B cell (primary cell): ENCODE data around the gene PTPRU. TPM values are rescaled to one million over a fixed set of nuclear protein-coding genes. Genes with fewer than 3 reads are reported as not detected.
A peak's percentile ranks its signal among the peaks of the same experiment; 100 is the strongest.

Source experiments
- ATAC-seq: fragments of 200-7000 bp; cut with Tn5 transposase; one replicate; pipeline ENCODE4 v1.10.0; 2021; ENCODE audit warnings: low read depth, mild to moderate bottlenecking, moderate number of reproducible peaks, moderate library complexity
- CTCF ChIA-PET: fragments of 350-600 bp; sonication (Branson Sonifier 250); formaldehyde crosslinking; loops from one replicate; lab custom pipeline; 2021; ENCODE audit warnings: antibody characterized with exemption, inconsistent platforms; lab: Charles Lee
- POLR2A ChIA-PET: fragments of 350-600 bp; sonication (Branson Sonifier 250); formaldehyde crosslinking; loops from one replicate; lab custom pipeline; 2021; ENCODE audit warnings: antibody characterized with exemption; lab: Charles Lee
- DNase-seq: peaks from one replicate; pipeline ENCODE4 v3.0.0; 2013
- H2AFZ ChIP-seq: 2 replicates; pipeline ENCODE4 v1.6.1; 2012; ENCODE audit warnings: mild to moderate bottlenecking, low read depth, low read length; ENCODE audit not compliant: insufficient read depth, poor library complexity, severe bottlenecking
- H3K27ac ChIP-seq, 2 donors: 1 replicate in 1 of 2; 2 replicates in 1 of 2; pipeline ENCODE4 v1.5.1; 2012 to 2013; ENCODE audit warnings: low read length in 2 of 2, mild to moderate bottlenecking in 2 of 2, moderate library complexity in 1 of 2
- H3K27me3 ChIP-seq, 4 experiments: fragments of 200-600 bp in 1 of 4; sonication (generic) in 1 of 4; replicated peaks in 1 of 4; 1 replicate in 2 of 4; 2 replicates in 2 of 4; pipeline versions ENCODE4 v1.6.1 to v1.7.0; 2013 to 2016; ENCODE audit warnings: low read length in 3 of 4, mild to moderate bottlenecking in 2 of 4, mixed read lengths in 1 of 4, moderate library complexity in 1 of 4; ENCODE audit not compliant: insufficient read depth in 4 of 4, control insufficient read depth in 3 of 4; ENCODE audit errors: control extremely low read depth in 1 of 4
- H3K36me3 ChIP-seq, 2 experiments: replicated peaks in 1 of 2; 1 replicate in 1 of 2; 2 replicates in 1 of 2; pipeline versions ENCODE4 v1.6.1 to v1.7.1; 2013; ENCODE audit warnings: low read length in 1 of 2; ENCODE audit not compliant: insufficient read depth in 2 of 2, control insufficient read depth in 1 of 2; ENCODE audit errors: control extremely low read depth in 1 of 2, extremely low read depth in 1 of 2
- H3K4me1 ChIP-seq, 2 donors: fragments of 200-600 bp in 1 of 2; sonication (generic) in 1 of 2; 1 replicate in 1 of 2; 2 replicates in 1 of 2; pipeline versions ENCODE4 v1.5.1 to v1.6.1; 2013 to 2017; ENCODE audit warnings: low read length in 2 of 2; ENCODE audit not compliant: control insufficient read depth in 2 of 2, insufficient read depth in 2 of 2
- H3K4me2 ChIP-seq: replicated peaks from 2 replicates; pipeline ENCODE3; 2012; ENCODE audit warnings: mild to moderate bottlenecking, low read depth, low read length; ENCODE audit not compliant: poor library complexity, severe bottlenecking
- H3K4me3 ChIP-seq, 5 experiments: fragments of 200-600 bp in 1 of 5; sonication (generic) in 1 of 5; 1 replicate in 3 of 5; 2 replicates in 2 of 5; pipeline versions ENCODE4 v1.5.1 to v1.7.0; 2011 to 2016; ENCODE audit warnings: low read length in 4 of 5, mild to moderate bottlenecking in 4 of 5, low read depth in 2 of 5, control low read depth in 1 of 5, moderate library complexity in 1 of 5; ENCODE audit not compliant: insufficient read depth in 1 of 5; ENCODE audit errors: control extremely low read depth in 1 of 5, extremely low read depth in 1 of 5
- H3K79me2 ChIP-seq: fragments of 200-600 bp; sonication (generic); one replicate; pipeline ENCODE4 v1.6.0; 2016; ENCODE audit warnings: low read length; ENCODE audit not compliant: control insufficient read depth, insufficient read depth
- H3K9ac ChIP-seq: fragments of 200-600 bp; sonication (generic); 2 replicates; pipeline ENCODE4 v1.6.1; 2017; ENCODE audit warnings: mild to moderate bottlenecking, low read length, moderate library complexity
- H3K9me3 ChIP-seq, 3 donors: one replicate each; pipeline versions ENCODE4 v1.6.1 to v1.7.1; 2013; ENCODE audit warnings: low read length in 2 of 3; ENCODE audit not compliant: control insufficient read depth in 2 of 3, insufficient read depth in 1 of 3; ENCODE audit errors: control extremely low read depth in 1 of 3
- H4K20me1 ChIP-seq: 2 replicates; pipeline ENCODE4 v1.6.0; 2012; ENCODE audit warnings: mild to moderate bottlenecking, low read length; ENCODE audit not compliant: insufficient read depth, control insufficient read depth, poor library complexity, severe bottlenecking
- H3K27ac Mint-ChIP-seq: one replicate; pipeline ENCODE4 v1.8.0; 2021; ENCODE audit warnings: mixed read lengths
- H3K27me3 Mint-ChIP-seq: one replicate; pipeline ENCODE4 v1.8.0; 2021; ENCODE audit warnings: mixed read lengths
- H3K4me1 Mint-ChIP-seq: one replicate; pipeline ENCODE4 v1.8.0; 2021; ENCODE audit warnings: mixed read lengths
- H3K4me3 Mint-ChIP-seq: one replicate; pipeline ENCODE4 v1.8.0; 2021; ENCODE audit warnings: mixed read lengths
- H3K9me3 Mint-ChIP-seq: one replicate; pipeline ENCODE4 v1.8.0; 2022; ENCODE audit warnings: mixed read lengths; ENCODE audit not compliant: insufficient read depth
- CTCF ChIP-seq: fragments of 200-600 bp; IDR thresholded peaks from one replicate; pipeline ENCODE4 v1.8.0; 2022; ENCODE audit warnings: antibody characterized with exemption, mild to moderate bottlenecking
- EZH2 ChIP-seq: IDR thresholded peaks from 2 replicates; pipeline ENCODE4 v1.6.1; 2012; ENCODE audit warnings: borderline replicate concordance, low read depth, mild to moderate bottlenecking, moderate library complexity, low read length; ENCODE audit not compliant: insufficient read depth, poor library complexity, severe bottlenecking
- WGBS: methylation state at CpG from one replicate; pipeline ENCODE4 v1.1.5; 2013; ENCODE audit warnings: missing lambda C conversion rate; ENCODE audit not compliant: insufficient coverage; 5-methylcytosine and 5-hydroxymethylcytosine counted together
- intact Hi-C: fragments of 100-400 bp; cut with micrococcal nuclease; formaldehyde crosslinking; loops from one replicate; pipeline ENCODE4 v1.10.0; 2022
- polyA plus RNA-seq: library from polyadenylated mRNA; depleted of rRNA; stranded (reverse); fragments of >200 nt; gene quantifications from 2 replicates; pipeline ENCODE4 v1.2.3, GENCODE V29; 2012
- total RNA-seq, 2 donors: library from RNA; stranded (reverse); fragments of 120-200 nt in 1 of 2; gene quantifications; 1 replicate in 1 of 2; 2 replicates in 1 of 2; pipeline versions ENCODE4 v1.2.3 to v1.2.4, GENCODE V29; 2013 to 2022

PTPRU gene
- total and polyA plus RNA-seq, 2 donors (not counting 1 experiment from before 2014, with no cell fraction given), result 0.10 to 0.25 TPM

- ChIA-PET CTCF (interaction anchor here (2.0 kb wide), 1 partner anchor 1142 kb away, joined by 17 read pairs; no protein-coding TSS in a partner anchor), POLR2A (no interaction called here)
- 3% methylated on average over 93 of the region's 93 CpGs for WGBS
- Histone ChIP-seq H3K36me3 (no peaks in the 10 kb centered on the region), H3K27ac (no peak overlapping the region), H2AFZ (peak overlapping the region; percentile 49), H4K20me1 (no peaks in the 10 kb centered on the region), H3K4me2 (peak overlapping the region; percentile 95), H3K4me3 (peak overlapping the region in 3 of 5 experiments; percentile 39 to 58 (median 43)), H3K79me2 (no peaks in the 10 kb centered on the region), H3K27me3 (peaks cover 0 to 43% (median 24%) of the 10 kb centered on the region in 4 experiments), H3K4me1 (peaks cover 21% of the 10 kb centered on the region in 2 donors), H3K9me3 (no peaks in the 10 kb centered on the region), H3K9ac (peak overlapping the region; percentile 43)
- no peak for ATAC-seq
- Mint-ChIP-seq H3K27ac (no peak overlapping the region), H3K9me3 (no peaks in the 10 kb centered on the region), H3K4me1 (peaks cover 21% of the 10 kb centered on the region), H3K27me3 (peaks cover 59% of the 10 kb centered on the region), H3K4me3 (peak overlapping the region; percentile 90)
- peak; percentile 93 for TF ChIP-seq EZH2
- TF ChIP-seq CTCF, result no peak
- intact Hi-C loops, result loop anchor here (10.0 kb wide), 1 partner anchor 1697 kb away; no protein-coding TSS in a partner anchor
- DNase-seq, result peak; percentile 66
Measured at GRCh38 chr1:29237852-29238619, 1.7 kb downstream of the PTPRU start.

GRCh38 chr1:29238620-29239002 lies 2.3 kb downstream of the PTPRU start:
- intact Hi-C loops, result loop anchor here (10.0 kb wide), 1 partner anchor 1696 kb away; no protein-coding TSS in a partner anchor
- H3K4me1 Mint-ChIP-seq, result peaks cover 21% of the 10 kb centered on the region

More at GRCh38 chr1:29238620-29239002, 2.3 kb downstream of the PTPRU start:
- Histone ChIP-seq H3K9ac (no peak overlapping the region), H3K27ac (no peak overlapping the region), H2AFZ (peak overlapping the region; percentile 49), H4K20me1 (no peaks in the 10 kb centered on the region), H3K4me3 (no peak overlapping the region), H3K4me1 (peaks cover 21% of the 10 kb centered on the region in 2 donors), H3K9me3 (no peaks in the 10 kb centered on the region), H3K79me2 (no peaks in the 10 kb centered on the region), H3K27me3 (peaks cover 0 to 43% (median 24%) of the 10 kb centered on the region in 4 experiments), H3K4me2 (peak overlapping the region; percentile 95), H3K36me3 (no peaks in the 10 kb centered on the region)
- Mint-ChIP-seq H3K9me3 (no peaks in the 10 kb centered on the region), H3K27ac (no peak overlapping the region), H3K27me3 (peaks cover 57% of the 10 kb centered on the region), H3K4me3 (peak overlapping the region; percentile 83)
- 15% methylated on average over 5 of the region's 11 CpGs for WGBS
- DNase-seq (no peak), ATAC-seq (no peak)
- POLR2A ChIA-PET, result no interaction called here
- CTCF ChIA-PET, result interaction anchor here (2.0 kb wide), 1 partner anchor 1142 kb away, joined by 17 read pairs; no protein-coding TSS in a partner anchor
- TF ChIP-seq EZH2 (no peak), CTCF (no peak)
